Natural killer cell treated with Interleukin-12 subunit alpha and Interleukin-12 subunit beta and Interleukin-15 and Interleukin-18, amount 100 ng/mL, for 72 hours (primary cell): ENCODE measurements around the gene NSD2. TPM values are rescaled to one million over a fixed set of nuclear protein-coding genes. Genes with fewer than 3 reads are reported as not detected.
"Not testable (repeated sequence)": the region's sequence is repeated elsewhere in the genome, so short reads cannot be mapped to it uniquely, and the experiment has no call there.

Experiments
- ATAC-seq, 2 donors: fragments of 150-1000 bp; cut with Tn5 transposase in 1 of 2; sonication (Bioruptor Pico), chemical (Tn5 transposase) in 1 of 2; 2 replicates each; pipeline ENCODE4 v1.10.0; 2021
- DNase-seq: peaks from one replicate; pipeline ENCODE4 v3.0.0; 2022; ENCODE audit warnings: low spot score
- H3K27ac Mint-ChIP-seq, 2 donors: 1 replicate in 1 of 2; 2 replicates in 1 of 2; pipeline ENCODE4 v1.8.0; 2022; ENCODE audit warnings: mixed read lengths in 2 of 2, mild to moderate bottlenecking in 1 of 2, moderate library complexity in 1 of 2
- H3K27me3 Mint-ChIP-seq, 2 donors: 1 replicate in 1 of 2; 2 replicates in 1 of 2; pipeline ENCODE4 v1.8.0; 2022; ENCODE audit warnings: mixed read lengths in 2 of 2
- H3K36me3 Mint-ChIP-seq: one replicate; pipeline ENCODE4 v1.8.0; 2022; ENCODE audit warnings: mixed read lengths
- H3K4me1 Mint-ChIP-seq, 2 donors: 1 replicate in 1 of 2; 2 replicates in 1 of 2; pipeline ENCODE4 v1.8.0; 2022; ENCODE audit warnings: low read depth in 2 of 2, mixed read lengths in 2 of 2, mild to moderate bottlenecking in 1 of 2
- H3K4me3 Mint-ChIP-seq: one replicate; pipeline ENCODE4 v1.8.0; 2022; ENCODE audit warnings: mixed read lengths
- H3K9me3 Mint-ChIP-seq: 2 replicates; pipeline ENCODE4 v1.8.0; 2022; ENCODE audit warnings: mixed read lengths
- total RNA-seq, 2 donors: library from RNA; stranded (reverse); gene quantifications; one replicate each; pipeline ENCODE4 v1.2.3, GENCODE V29; 2022

NSD2 gene
- total RNA-seq, 2 donors from 2014 or later = 127 to 375 TPM

- Mint-ChIP-seq H3K4me3 (no peak overlapping the region), H3K4me1 (peaks cover 0 to 2% of the 10 kb centered on the region in 2 donors), H3K36me3 (peaks cover 2% of the 10 kb centered on the region), H3K27me3 (no peaks in the 10 kb centered on the region), H3K27ac (no peak overlapping the region), H3K9me3 (no peaks in the 10 kb centered on the region)
- ATAC-seq (no peak), DNase-seq (peak; percentile 25)
Observed at GRCh38 chr4:1991087-1991486, 119.9 kb downstream of the NSD2 start.

DNA sequence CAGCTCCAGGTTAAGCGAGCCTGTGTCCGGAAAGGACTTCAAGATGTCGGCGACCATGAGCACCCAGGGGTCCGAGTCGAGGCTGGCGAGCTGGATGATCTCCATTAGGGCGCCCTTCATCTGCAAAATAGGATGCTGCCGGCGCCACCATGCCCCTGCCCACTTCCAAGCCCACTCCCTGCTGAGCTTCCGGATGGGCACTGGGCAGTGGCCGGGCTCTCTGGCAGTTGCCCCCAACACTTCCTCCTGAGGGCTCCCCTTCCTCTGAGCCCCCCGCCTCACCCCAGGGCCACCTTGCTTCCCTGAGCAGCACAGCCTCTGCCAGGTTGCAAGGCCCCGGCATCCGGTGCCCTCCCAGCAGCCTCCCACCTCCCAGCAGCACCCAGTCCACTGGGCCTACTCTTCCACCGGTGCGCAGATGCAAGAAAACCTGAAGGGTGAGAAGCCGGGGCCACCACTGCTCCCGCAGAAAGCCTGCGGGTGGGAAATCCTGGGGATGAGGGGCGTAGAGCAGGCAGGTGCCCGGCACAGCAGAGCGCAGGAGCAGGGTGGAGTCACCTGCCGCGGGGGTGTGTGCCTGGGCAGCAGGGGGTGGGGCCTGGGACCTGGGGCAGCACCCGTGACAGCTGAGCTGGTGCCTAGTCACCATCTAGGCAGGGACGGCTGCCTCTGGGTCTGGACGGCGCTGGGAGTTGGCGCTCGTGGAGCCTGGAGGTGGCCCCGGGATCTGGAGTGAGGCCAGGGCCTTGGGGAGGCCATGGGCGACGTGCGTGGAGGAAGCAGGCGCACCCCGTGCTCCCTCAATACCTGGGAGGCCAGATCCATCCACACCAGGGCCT is 120.6 kb downstream of the NSD2 start:
- peak; percentile 26 to 28 for ATAC-seq
- peaks cover 7% of the 10 kb centered on the region for H3K36me3 Mint-ChIP-seq
- no peak overlapping the region for H3K4me3 Mint-ChIP-seq
- H3K4me1 Mint-ChIP-seq = peaks cover 0 to 5% of the 10 kb centered on the region in 2 donors
- no peaks in the 10 kb centered on the region for H3K27me3 Mint-ChIP-seq
- H3K27ac Mint-ChIP-seq = no peak overlapping the region
- H3K9me3 Mint-ChIP-seq = no peaks in the 10 kb centered on the region
- peak; percentile 52 for DNase-seq

GRCh38 chr4:1992468-1993168 is 121.4 kb downstream of the NSD2 start:
- peaks cover 15% of the 10 kb centered on the region for H3K36me3 Mint-ChIP-seq
- H3K27ac Mint-ChIP-seq = no peak overlapping the region
- no peak overlapping the region for H3K4me3 Mint-ChIP-seq
- DNase-seq (peak; percentile 44), ATAC-seq (no peak)
- H3K9me3 Mint-ChIP-seq = no peaks in the 10 kb centered on the region
- peaks cover 0 to 5% of the 10 kb centered on the region in 2 donors for H3K4me1 Mint-ChIP-seq
- no peaks in the 10 kb centered on the region for H3K27me3 Mint-ChIP-seq

GRCh38 chr4:1993169-1993516 is 122.0 kb downstream of the NSD2 start:
- no peak overlapping the region for H3K4me3 Mint-ChIP-seq
- DNase-seq (peak; percentile 25), ATAC-seq (no peak)
- peaks cover 21% of the 10 kb centered on the region for H3K36me3 Mint-ChIP-seq
- no peak overlapping the region for H3K27ac Mint-ChIP-seq
- no peaks in the 10 kb centered on the region for H3K9me3 Mint-ChIP-seq
- no peaks in the 10 kb centered on the region for H3K27me3 Mint-ChIP-seq
- H3K4me1 Mint-ChIP-seq = peaks cover under 1 to 5% of the 10 kb centered on the region in 2 donors

DNA sequence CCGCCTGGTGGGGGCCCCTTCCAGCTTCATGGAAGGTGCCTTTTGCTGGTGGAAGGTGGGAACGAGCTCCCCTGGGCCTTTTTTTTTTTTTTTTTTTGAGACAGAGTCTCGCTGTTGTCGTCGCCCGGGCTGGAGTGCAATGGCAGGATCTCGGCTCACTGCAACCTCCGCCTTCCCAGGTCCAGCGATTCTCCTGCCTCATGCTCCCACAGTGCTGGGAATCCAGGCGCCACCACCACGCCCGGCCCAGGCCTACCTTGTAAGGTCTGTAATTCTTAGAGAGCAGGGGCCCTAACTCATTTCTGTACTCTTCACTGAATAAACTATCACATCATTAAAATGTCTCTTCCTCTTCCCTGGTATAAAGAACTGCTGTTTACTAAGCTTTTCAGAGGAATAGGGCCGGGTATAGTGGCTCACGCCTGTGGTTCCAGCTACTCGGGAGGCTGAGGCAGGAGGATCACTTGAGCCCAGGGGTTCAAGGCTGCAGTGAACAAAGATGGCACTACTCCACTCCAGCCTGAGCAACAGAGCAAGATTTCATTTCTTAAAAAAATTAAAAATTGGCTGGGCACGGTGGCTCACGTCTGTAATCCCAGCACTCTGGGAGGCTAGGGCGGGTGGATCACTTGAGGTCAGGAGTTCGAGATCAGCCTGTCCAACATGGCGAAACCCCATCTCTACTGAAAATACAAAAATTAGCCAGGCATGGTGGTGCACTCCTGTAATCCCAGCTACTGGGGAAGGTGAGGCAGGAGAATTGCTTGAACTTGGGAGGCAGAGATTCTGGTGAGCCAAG is 122.7 kb downstream of the NSD2 start:
- peaks cover 27% of the 10 kb centered on the region for H3K36me3 Mint-ChIP-seq
- H3K4me1 Mint-ChIP-seq, H3K4me3 Mint-ChIP-seq, ATAC-seq, H3K27ac Mint-ChIP-seq, H3K27me3 Mint-ChIP-seq, H3K9me3 Mint-ChIP-seq: not testable (repeated sequence)
- peak; percentile 16 for DNase-seq

GRCh38 chr4:1994938-1995337 is 123.7 kb downstream of the NSD2 start:
- Mint-ChIP-seq H3K4me3 (no peak overlapping the region), H3K36me3 (peaks cover 37% of the 10 kb centered on the region), H3K27ac (no peak overlapping the region)

DNA sequence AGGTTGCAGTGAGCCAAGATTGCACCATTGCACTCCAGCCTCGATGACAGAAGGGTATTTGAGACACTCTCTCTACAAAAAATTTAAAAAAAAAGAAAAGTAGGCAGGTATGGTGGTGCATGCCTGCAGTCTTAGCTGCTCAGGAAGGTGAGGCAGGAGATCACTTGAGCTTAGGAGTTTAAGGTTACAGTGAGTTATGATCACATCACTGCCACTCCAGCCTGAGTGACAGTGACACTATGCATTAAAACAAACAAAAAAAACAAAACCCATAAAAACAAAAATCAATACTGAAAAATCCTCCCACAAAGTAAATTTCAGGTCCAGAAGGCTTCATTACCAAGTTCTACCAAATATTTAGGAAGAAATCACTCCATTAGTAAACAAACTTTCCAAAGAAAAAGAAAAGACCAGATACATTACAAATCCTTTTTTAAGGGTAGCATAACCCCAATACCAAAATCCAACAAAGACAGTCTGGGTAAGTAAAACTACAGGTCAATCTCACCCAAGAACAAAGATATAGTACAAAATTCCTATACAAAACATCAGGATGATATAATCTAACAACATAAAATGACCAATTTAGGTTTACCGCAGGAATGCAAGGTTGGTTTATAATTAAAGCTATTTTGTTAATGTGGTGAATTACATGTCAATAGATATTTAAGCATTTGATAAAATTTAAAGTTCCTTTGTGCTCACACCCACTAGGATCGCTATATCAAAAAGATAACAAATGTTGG is 125.8 kb downstream of the NSD2 start:
- DNase-seq (no peak), ATAC-seq (no peak)
- no peak overlapping the region for H3K27ac Mint-ChIP-seq
- H3K4me3 Mint-ChIP-seq = no peak overlapping the region
- H3K9me3 Mint-ChIP-seq = peaks cover 15% of the 10 kb centered on the region
- H3K36me3 Mint-ChIP-seq = peaks cover 47% of the 10 kb centered on the region
- H3K27me3 Mint-ChIP-seq = no peaks in the 10 kb centered on the region
- peaks cover 6 to 28% of the 10 kb centered on the region in 2 donors for H3K4me1 Mint-ChIP-seq

More at GRCh38 chr4:1994938-1995337, 123.7 kb downstream of the NSD2 start:
- ATAC-seq (no peak), DNase-seq (peak; percentile 32)
- Mint-ChIP-seq H3K27me3 (no peaks in the 10 kb centered on the region), H3K4me1 (peaks cover 6 to 20% of the 10 kb centered on the region in 2 donors), H3K9me3 (peaks cover 11% of the 10 kb centered on the region)

GRCh38 chr4:1997712-1998111 is 126.5 kb downstream of the NSD2 start:
- Mint-ChIP-seq H3K36me3 (peaks cover 48% of the 10 kb centered on the region), H3K4me3 (no peak overlapping the region), H3K4me1 (peaks cover 12 to 33% of the 10 kb centered on the region in 2 donors), H3K9me3 (peaks cover 15% of the 10 kb centered on the region), H3K27me3 (no peaks in the 10 kb centered on the region), H3K27ac (no peak overlapping the region)
- ATAC-seq (no peak), DNase-seq (no peak)

- Mint-ChIP-seq H3K36me3 (peaks cover 54% of the 10 kb centered on the region), H3K4me3 (no peak overlapping the region), H3K27me3 (no peaks in the 10 kb centered on the region), H3K4me1 (peaks cover 17 to 39% of the 10 kb centered on the region in 2 donors), H3K27ac (no peak overlapping the region), H3K9me3 (peaks cover 15% of the 10 kb centered on the region)
- DNase-seq (no peak), ATAC-seq (no peak)
Observed at GRCh38 chr4:1998296-1998695, 127.1 kb downstream of the NSD2 start.

DNA sequence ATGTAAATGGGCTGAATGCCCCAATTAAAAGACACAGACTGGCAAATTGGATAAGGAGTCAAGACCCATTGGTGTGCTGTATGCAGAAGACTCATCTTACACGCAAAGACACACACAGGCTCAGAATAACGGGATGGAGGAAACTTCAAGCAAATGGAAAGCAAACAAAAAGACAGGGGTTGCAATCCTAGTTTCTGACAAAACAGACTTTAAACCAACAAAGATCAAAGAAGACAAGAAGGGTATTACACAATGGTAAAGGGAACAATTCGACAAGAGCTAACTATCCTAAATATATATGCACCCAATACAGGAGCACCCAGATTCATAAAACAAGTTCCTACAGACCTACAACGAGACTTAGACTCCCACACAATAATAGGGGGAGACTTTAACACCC is 128.1 kb downstream of the NSD2 start:
- Mint-ChIP-seq H3K4me1 (peaks cover 18 to 37% of the 10 kb centered on the region in 2 donors), H3K9me3 (peaks cover 15% of the 10 kb centered on the region), H3K36me3 (peaks cover 54% of the 10 kb centered on the region)
- not testable (repeated sequence) for DNase-seq, H3K27ac Mint-ChIP-seq, H3K4me3 Mint-ChIP-seq, H3K27me3 Mint-ChIP-seq, ATAC-seq

DNA sequence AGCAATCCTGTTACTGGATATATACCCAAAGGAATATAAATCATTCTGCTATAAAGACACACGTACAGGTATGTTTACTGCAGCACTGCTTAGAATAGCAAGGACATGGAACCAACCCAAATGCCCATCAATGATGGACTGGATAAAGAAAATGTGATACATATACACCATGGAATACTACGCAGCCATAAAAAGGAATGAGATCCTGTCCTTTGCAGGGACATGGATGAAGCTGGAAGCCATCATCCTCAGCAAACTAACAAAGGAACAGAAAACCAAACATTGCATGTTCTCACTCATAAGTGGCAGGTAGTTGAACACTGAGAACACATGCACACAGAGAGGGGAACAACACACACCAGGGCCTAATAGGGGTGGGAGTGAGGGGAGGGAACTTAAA is 132.2 kb downstream of the NSD2 start:
- not testable (repeated sequence) for H3K27me3 Mint-ChIP-seq, H3K4me3 Mint-ChIP-seq, H3K27ac Mint-ChIP-seq, ATAC-seq, DNase-seq
- Mint-ChIP-seq H3K36me3 (peaks cover 31% of the 10 kb centered on the region), H3K9me3 (peaks cover 13% of the 10 kb centered on the region), H3K4me1 (peaks cover 36 to 53% of the 10 kb centered on the region in 2 donors)

DNA sequence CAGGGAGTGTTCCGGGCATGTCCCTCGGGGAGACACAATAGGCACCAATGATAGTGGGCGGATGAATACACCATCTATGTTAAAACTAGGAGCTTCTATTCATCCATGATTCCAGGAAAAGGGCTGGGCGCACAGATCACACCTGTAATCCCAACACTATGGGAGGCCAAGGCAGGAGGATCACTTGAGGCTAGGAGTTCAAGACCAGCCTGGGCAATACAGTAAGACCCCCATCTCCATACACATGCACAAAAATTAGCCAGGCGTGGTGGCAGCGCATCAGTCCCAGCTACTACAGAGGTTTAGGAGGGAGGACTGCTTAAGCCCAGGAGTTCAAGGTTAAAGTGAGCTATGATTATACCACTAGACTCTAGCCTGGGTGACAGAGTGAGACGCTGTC is 135.2 kb downstream of the NSD2 start:
- ATAC-seq (no peak), DNase-seq (no peak)
- H3K4me3 Mint-ChIP-seq = no peak overlapping the region
- no peak overlapping the region for H3K27ac Mint-ChIP-seq
- H3K4me1 Mint-ChIP-seq = peaks cover 42 to 45% of the 10 kb centered on the region in 2 donors
- no peaks in the 10 kb centered on the region for H3K9me3 Mint-ChIP-seq
- H3K36me3 Mint-ChIP-seq = peaks cover 7% of the 10 kb centered on the region
- peaks cover 3 to 7% of the 10 kb centered on the region in 2 donors for H3K27me3 Mint-ChIP-seq
